Measurements from ENCODE around the gene JARID2.
A peak's percentile ranks its signal among the peaks of the same experiment; 100 is the strongest.

The JARID2 gene

DNA sequence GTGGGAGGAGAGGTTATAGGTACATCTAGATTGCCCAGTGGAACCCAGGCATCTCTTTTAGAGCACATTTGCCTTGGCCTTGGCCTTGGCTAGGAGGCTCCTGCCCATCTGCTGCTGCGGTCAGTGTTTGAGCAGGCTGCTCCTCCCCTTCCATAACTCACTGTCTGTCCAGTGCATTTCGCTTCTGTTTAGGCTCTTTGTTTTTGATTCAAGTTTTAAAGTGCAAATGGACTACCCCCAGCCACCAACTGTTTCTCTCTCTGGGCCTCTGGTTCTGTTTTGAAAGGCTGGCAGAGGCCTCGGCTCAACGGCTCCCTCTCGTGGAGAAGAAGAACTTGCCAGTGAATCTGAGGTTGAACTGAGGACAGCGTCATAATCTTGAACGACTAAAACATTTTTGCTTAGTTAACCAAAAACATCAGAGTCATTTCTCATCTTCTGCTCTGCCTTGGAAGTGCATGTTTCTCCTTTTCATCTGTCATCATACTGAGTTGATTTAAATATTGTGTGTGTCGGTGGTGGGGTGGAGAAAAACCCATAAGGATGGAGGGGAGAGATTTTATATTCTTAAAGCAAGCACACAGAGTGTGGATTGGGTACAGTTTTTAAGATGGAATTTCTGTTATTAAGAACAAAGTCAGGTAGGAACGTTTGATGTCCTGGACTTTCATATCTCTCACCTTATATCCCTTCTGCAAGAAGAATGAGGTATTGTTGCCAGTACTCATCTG is 245.6 kb downstream of the JARID2 start:
- Histone ChIP-seq H3K4me2 (ENCODE audit: low read depth, low read length, poor library complexity, severe bottlenecking) (no peak overlapping the region), H3K9me2 (replicated peaks; ENCODE audit: insufficient read depth, low read length) (no peaks in the 10 kb centered on the region), H3K4me3 (ENCODE audit: insufficient read depth, low read length, poor library complexity, severe bottlenecking) (no peak overlapping the region), H4K20me1 (ENCODE audit: low read depth, low read length) (no peaks in the 10 kb centered on the region), H3K79me2 (ENCODE audit: insufficient read depth, low read length) (no peaks in the 10 kb centered on the region), H2AFZ (ENCODE audit: low read depth, low read length, severe bottlenecking) (no peak overlapping the region), H3K9ac (ENCODE audit: low read length) (no peak overlapping the region), H3K36me3 (ENCODE audit: low read length) (no peaks in the 10 kb centered on the region), H3K27ac (ENCODE audit: low read depth, low read length) (no peak overlapping the region), H3F3A (ENCODE audit: insufficient read depth) (no peaks in the 10 kb centered on the region), H3K27me3 (ENCODE audit: low read length) (no peaks in the 10 kb centered on the region), H3K9me3 (ENCODE audit: insufficient read depth, low read length) (no peaks in the 10 kb centered on the region)
- TF ChIP-seq, protein P1, sequence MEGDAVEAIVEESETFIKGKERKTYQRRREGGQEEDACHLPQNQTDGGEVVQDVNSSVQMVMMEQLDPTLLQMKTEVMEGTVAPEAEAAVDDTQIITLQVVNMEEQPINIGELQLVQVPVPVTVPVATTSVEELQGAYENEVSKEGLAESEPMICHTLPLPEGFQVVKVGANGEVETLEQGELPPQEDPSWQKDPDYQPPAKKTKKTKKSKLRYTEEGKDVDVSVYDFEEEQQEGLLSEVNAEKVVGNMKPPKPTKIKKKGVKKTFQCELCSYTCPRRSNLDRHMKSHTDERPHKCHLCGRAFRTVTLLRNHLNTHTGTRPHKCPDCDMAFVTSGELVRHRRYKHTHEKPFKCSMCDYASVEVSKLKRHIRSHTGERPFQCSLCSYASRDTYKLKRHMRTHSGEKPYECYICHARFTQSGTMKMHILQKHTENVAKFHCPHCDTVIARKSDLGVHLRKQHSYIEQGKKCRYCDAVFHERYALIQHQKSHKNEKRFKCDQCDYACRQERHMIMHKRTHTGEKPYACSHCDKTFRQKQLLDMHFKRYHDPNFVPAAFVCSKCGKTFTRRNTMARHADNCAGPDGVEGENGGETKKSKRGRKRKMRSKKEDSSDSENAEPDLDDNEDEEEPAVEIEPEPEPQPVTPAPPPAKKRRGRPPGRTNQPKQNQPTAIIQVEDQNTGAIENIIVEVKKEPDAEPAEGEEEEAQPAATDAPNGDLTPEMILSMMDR (IDR thresholded peaks at IDR 0.05; ENCODE audit: insufficient read depth, low read length, poor library complexity, severe bottlenecking), result peak; percentile 99
- no peak for TF ChIP-seq EZH2phosphoT487 (conservative IDR thresholded peaks at IDR 0.05; ENCODE audit: low read length)

DNA sequence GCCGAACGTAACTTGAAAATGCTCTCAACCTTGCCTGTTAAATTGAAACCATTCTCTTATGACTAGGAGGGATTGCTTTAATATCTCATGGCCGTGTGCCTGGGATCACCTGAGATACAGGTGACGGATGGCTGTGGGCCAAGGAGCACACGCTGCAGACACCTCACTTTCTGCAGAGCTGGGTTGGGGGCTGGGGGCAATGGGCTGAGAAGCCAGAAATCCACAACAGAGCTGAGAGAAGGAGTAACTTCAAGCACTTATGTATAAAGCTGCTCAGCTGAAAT is 246.1 kb downstream of the JARID2 start:
- no peaks in the 10 kb centered on the region for H3F3A ChIP-seq (ENCODE audit: insufficient read depth)
- H3K79me2 ChIP-seq (ENCODE audit: insufficient read depth, low read length), result no peaks in the 10 kb centered on the region
- no peak overlapping the region for H3K9ac ChIP-seq (ENCODE audit: low read length)
- H4K20me1 ChIP-seq (ENCODE audit: low read depth, low read length), result no peaks in the 10 kb centered on the region
- no peak overlapping the region for H3K4me2 ChIP-seq (ENCODE audit: low read depth, low read length, poor library complexity, severe bottlenecking)
- no peaks in the 10 kb centered on the region for H3K9me3 ChIP-seq (ENCODE audit: insufficient read depth, low read length)
- TF ChIP-seq EZH2phosphoT487 (conservative IDR thresholded peaks at IDR 0.05; ENCODE audit: low read length), result no peak
- TF ChIP-seq, protein P1 (IDR thresholded peaks at IDR 0.05; ENCODE audit: insufficient read depth, low read length, poor library complexity, severe bottlenecking), result no peak
- no peak overlapping the region for H2AFZ ChIP-seq (ENCODE audit: low read depth, low read length, severe bottlenecking)
- H3K36me3 ChIP-seq (ENCODE audit: low read length), result no peaks in the 10 kb centered on the region
- no peak overlapping the region for H3K27ac ChIP-seq (ENCODE audit: low read depth, low read length)
- no peaks in the 10 kb centered on the region for H3K27me3 ChIP-seq (ENCODE audit: low read length)
- no peaks in the 10 kb centered on the region for H3K9me2 ChIP-seq (replicated peaks; ENCODE audit: insufficient read depth, low read length)
- H3K4me3 ChIP-seq (ENCODE audit: insufficient read depth, low read length, poor library complexity, severe bottlenecking), result no peak overlapping the region

DNA sequence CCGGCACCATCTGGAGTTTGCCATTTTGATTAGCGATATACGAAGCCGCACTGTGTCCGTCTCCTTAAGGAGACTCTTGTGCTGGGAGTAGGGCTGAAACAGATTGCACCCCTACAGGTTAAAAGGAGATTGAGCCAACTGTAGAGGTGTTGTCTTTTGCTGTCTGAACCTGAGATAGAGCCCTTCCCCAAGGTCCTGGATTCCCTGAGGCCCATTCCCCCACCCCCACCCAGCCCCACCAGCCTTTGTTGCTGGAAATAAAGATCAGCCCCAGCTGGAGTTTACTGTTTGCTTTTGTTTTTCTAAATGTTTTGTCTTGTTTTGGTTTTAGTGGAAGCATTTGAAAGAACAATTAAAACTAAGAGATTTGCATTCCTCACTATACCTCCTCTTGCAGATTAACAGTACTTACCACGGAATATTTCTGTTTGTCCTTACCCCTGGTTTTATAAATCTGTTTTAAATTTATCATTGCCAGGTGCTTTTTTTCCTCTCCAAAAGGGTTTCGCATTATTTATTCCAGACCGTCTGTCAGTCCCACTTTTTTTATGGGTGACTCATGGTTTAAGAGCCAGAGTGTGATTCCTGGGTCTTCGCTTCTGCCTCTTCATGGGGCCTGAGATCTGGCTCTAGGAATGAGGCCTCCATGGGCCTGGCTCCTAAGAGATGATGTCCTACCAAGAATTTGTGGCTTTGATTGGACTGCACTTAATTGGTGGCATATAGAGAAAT is 247.7 kb downstream of the JARID2 start:
- H3K27me3 ChIP-seq (ENCODE audit: low read length), result no peaks in the 10 kb centered on the region
- H3K36me3 ChIP-seq (ENCODE audit: low read length), result no peaks in the 10 kb centered on the region
- H3K9me2 ChIP-seq (replicated peaks; ENCODE audit: insufficient read depth, low read length), result no peaks in the 10 kb centered on the region
- no peaks in the 10 kb centered on the region for H3K79me2 ChIP-seq (ENCODE audit: insufficient read depth, low read length)
- no peaks in the 10 kb centered on the region for H3F3A ChIP-seq (ENCODE audit: insufficient read depth)
- H3K4me2 ChIP-seq (ENCODE audit: low read depth, low read length, poor library complexity, severe bottlenecking), result no peak overlapping the region
- no peak overlapping the region for H3K9ac ChIP-seq (ENCODE audit: low read length)
- no peak overlapping the region for H3K4me3 ChIP-seq (ENCODE audit: insufficient read depth, low read length, poor library complexity, severe bottlenecking)
- no peak for TF ChIP-seq EZH2phosphoT487 (conservative IDR thresholded peaks at IDR 0.05; ENCODE audit: low read length)
- TF ChIP-seq, protein P1 (IDR thresholded peaks at IDR 0.05; ENCODE audit: insufficient read depth, low read length, poor library complexity, severe bottlenecking), result no peak
- H2AFZ ChIP-seq (ENCODE audit: low read depth, low read length, severe bottlenecking), result no peak overlapping the region
- no peak overlapping the region for H3K27ac ChIP-seq (ENCODE audit: low read depth, low read length)
- H4K20me1 ChIP-seq (ENCODE audit: low read depth, low read length), result no peaks in the 10 kb centered on the region
- H3K9me3 ChIP-seq (ENCODE audit: insufficient read depth, low read length), result no peaks in the 10 kb centered on the region

All from SU-DHL-6 (cell line).